ENCODE data around the gene C4BPB. TPM values are rescaled to one million over a fixed set of nuclear protein-coding genes. Genes with fewer than 3 reads are reported as not detected.
A peak's percentile ranks its signal among the peaks of the same experiment; 100 is the strongest.

The C4BPB gene
- total RNA-seq, 5 donors from 2014 or later (not counting 1 experiment from before 2014, with no cell fraction given) = 0.66 to 4.8 (median 1.0) TPM; not detected in 1

DNA sequence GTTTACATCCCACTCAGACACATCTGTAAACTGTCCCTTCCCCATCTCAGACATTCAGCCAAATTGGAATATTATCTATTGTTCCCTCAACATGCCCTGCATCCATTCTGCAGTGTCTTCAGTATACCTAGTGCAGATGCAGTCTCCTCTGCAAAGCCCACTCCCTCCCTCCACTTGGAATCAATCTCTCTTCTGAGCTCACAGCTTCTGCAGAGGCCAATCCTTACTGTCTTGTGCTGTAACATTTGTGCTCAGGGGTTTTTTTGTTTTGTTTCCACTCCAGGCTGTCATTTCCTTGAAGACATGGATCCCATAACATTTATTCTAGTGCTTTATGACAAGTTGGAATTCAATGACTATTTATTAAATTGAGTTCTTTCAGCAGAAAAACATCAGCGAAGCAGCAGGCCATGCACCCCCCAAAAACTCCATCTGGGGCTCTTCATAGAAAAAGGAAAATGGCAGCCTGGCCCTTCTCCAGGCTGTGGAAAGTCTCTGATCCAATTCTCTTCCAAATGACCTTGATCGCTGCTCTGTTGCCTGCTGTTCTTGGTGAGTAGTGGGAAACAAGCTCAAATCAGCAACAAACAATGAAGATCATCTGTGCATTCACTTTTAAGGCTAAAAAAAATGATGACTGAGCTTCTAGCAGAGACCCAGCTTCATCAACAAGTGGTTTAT lies 24.1 kb downstream of the C4BPB start:
- CTCF ChIA-PET = no interaction called here
- H3K27me3 Mint-ChIP-seq = peaks cover 11 to 25% of the 10 kb centered on the region in 2 donors
- H3K4me1 Mint-ChIP-seq = no peaks in the 10 kb centered on the region

GRCh38 chr1:207115269-207115668 lies 26.6 kb downstream of the C4BPB start:
- Histone ChIP-seq H3K4me3 (ENCODE audit: control insufficient read depth in 1 of 2, extremely low read depth in 1 of 2, low read length in 1 of 2) (no peak overlapping the region), H3K4me1 (ENCODE audit: control insufficient read depth in 1 of 2, extremely low read depth in 1 of 2, insufficient read depth in 2 of 2, low read length in 2 of 2) (no peaks in the 10 kb centered on the region), H3K36me3 (ENCODE audit: control insufficient read depth in 2 of 2, extremely low read depth in 1 of 2, insufficient read depth in 1 of 2, low read length in 1 of 2) (no peaks in the 10 kb centered on the region), H3K27ac (ENCODE audit: low read length) (no peak overlapping the region), H3K9me3 (no peaks in the 10 kb centered on the region), H3K27me3 (replicated peaks in 1 of 2; ENCODE audit: control insufficient read depth in 2 of 2, extremely low read depth in 1 of 2, insufficient read depth in 2 of 2, low read length in 1 of 2) (no peaks in the 10 kb centered on the region)
- ChIA-PET CTCF (no interaction called here), POLR2A (no interaction called here)
- no peaks in the 10 kb centered on the region for H3K36me3 Mint-ChIP-seq
- no peak overlapping the region for H3K27ac Mint-ChIP-seq
- H3K4me3 Mint-ChIP-seq = no peak overlapping the region
- DNase-seq (no peak), ATAC-seq (replicated peaks in 1 of 4) (no peak)
- H3K4me1 Mint-ChIP-seq = no peaks in the 10 kb centered on the region
- peaks cover 6 to 13% of the 10 kb centered on the region in 2 donors for H3K27me3 Mint-ChIP-seq
- WGBS (ENCODE audit: insufficient coverage) = no CpG with 5 or more reads among the region's 5 CpGs
- no peaks in the 10 kb centered on the region for H3K9me3 Mint-ChIP-seq

More for the DNA sequence above, 24.1 kb downstream of the C4BPB start:
- WGBS (ENCODE audit: insufficient coverage) = no CpG with 5 or more reads among the region's 2 CpGs
- no peak overlapping the region for H3K4me3 ChIP-seq (ENCODE audit: control insufficient read depth in 1 of 2, extremely low read depth in 1 of 2, low read length in 1 of 2)
- H3K36me3 Mint-ChIP-seq = no peaks in the 10 kb centered on the region
- H3K4me1 ChIP-seq (ENCODE audit: control insufficient read depth in 1 of 2, extremely low read depth in 1 of 2, insufficient read depth in 2 of 2, low read length in 2 of 2) = no peaks in the 10 kb centered on the region
- DNase-seq (no peak), ATAC-seq (replicated peaks in 1 of 4) (no peak)
- H3K27ac ChIP-seq (ENCODE audit: low read length) = no peak overlapping the region
- no peaks in the 10 kb centered on the region for H3K9me3 Mint-ChIP-seq
- no peaks in the 10 kb centered on the region for H3K9me3 ChIP-seq
- no peaks in the 10 kb centered on the region for H3K36me3 ChIP-seq (ENCODE audit: control insufficient read depth in 2 of 2, extremely low read depth in 1 of 2, insufficient read depth in 1 of 2, low read length in 1 of 2)
- POLR2A ChIA-PET = no interaction called here
- H3K27ac Mint-ChIP-seq = no peak overlapping the region
- no peak overlapping the region for H3K4me3 Mint-ChIP-seq
- H3K27me3 ChIP-seq (replicated peaks in 1 of 2; ENCODE audit: control insufficient read depth in 2 of 2, extremely low read depth in 1 of 2, insufficient read depth in 2 of 2, low read length in 1 of 2) = peaks cover 0 to 5% of the 10 kb centered on the region in 2 experiments

DNA sequence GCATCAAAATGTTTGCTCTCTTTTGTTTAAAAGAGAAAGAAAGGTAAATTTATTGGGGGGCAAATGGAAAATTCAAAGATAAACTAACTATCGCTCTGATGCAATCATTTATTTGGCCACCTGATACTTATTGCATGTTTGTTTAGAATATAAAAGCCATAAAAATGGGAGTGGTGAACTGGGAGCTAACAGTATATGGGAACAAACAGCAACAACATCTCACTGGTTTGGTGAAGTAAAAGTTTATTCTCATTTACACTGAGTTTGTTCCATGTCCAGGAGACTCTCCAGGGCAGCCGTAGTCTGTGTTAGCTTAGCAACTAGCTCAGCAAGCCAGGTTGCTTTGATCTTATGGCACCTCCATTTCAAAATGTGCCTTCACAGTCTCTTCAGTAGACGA lies 35.7 kb downstream of the C4BPB start:
- Histone ChIP-seq H3K27ac (ENCODE audit: low read length) (no peak overlapping the region), H3K9me3 (peaks cover 7% of the 10 kb centered on the region), H3K4me3 (ENCODE audit: control insufficient read depth in 1 of 2, extremely low read depth in 1 of 2, low read length in 1 of 2) (no peak overlapping the region), H3K27me3 (replicated peaks in 1 of 2; ENCODE audit: control insufficient read depth in 2 of 2, extremely low read depth in 1 of 2, insufficient read depth in 2 of 2, low read length in 1 of 2) (no peaks in the 10 kb centered on the region), H3K4me1 (ENCODE audit: control insufficient read depth in 1 of 2, extremely low read depth in 1 of 2, insufficient read depth in 2 of 2, low read length in 2 of 2) (no peaks in the 10 kb centered on the region), H3K36me3 (ENCODE audit: control insufficient read depth in 2 of 2, extremely low read depth in 1 of 2, insufficient read depth in 1 of 2, low read length in 1 of 2) (no peaks in the 10 kb centered on the region)
- 100% methylated on average over 2 of the region's 3 CpGs for WGBS (ENCODE audit: insufficient coverage)
- peaks cover 6 to 8% of the 10 kb centered on the region in 2 donors for H3K27me3 Mint-ChIP-seq
- no peak overlapping the region for H3K4me3 Mint-ChIP-seq
- DNase-seq = no peak
- ChIA-PET CTCF (no interaction called here), POLR2A (no interaction called here)
- no peak for ATAC-seq (replicated peaks in 1 of 4)
- no peaks in the 10 kb centered on the region for H3K4me1 Mint-ChIP-seq
- peaks cover 10 to 25% (median 16%) of the 10 kb centered on the region in 3 donors for H3K9me3 Mint-ChIP-seq
- no peak overlapping the region for H3K27ac Mint-ChIP-seq
- H3K36me3 Mint-ChIP-seq = peaks cover 10% of the 10 kb centered on the region

DNA sequence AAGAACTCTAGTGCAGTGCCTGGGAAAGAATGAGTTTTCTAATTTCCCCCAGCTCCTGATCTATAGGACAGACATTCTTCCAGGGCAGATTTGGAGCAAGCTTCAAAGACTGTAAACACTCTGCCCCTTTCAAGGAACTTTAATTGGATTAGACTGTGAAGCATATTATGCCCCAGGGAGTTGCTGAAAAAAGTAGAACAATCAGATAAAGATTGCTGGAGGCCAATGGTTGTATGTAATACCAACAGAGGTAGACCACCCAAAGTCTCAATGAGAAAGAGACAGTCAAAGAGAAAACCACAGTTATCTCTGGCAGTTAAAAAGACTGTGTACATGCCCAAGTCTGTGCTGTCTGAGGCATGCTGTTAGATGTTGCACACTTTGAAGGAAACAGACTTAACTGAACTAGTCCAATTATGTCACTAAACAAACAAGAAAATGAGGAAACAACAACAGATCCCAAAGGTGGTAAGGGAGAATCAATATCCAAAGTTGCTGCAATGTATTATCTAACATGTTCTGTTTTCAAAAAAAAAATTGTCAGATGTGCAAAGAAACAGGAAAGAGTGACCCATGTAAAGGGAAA lies 39.8 kb downstream of the C4BPB start:
- H3K36me3 Mint-ChIP-seq = peaks cover 11% of the 10 kb centered on the region
- peaks cover 14 to 41% (median 27%) of the 10 kb centered on the region in 3 donors for H3K9me3 Mint-ChIP-seq
- ChIA-PET CTCF (no interaction called here), POLR2A (no interaction called here)
- no peak overlapping the region for H3K4me3 Mint-ChIP-seq
- peaks cover 2 to 4% of the 10 kb centered on the region in 2 donors for H3K27me3 Mint-ChIP-seq
- Histone ChIP-seq H3K9me3 (peaks cover 9% of the 10 kb centered on the region), H3K27ac (ENCODE audit: low read length) (no peak overlapping the region), H3K4me1 (ENCODE audit: control insufficient read depth in 1 of 2, extremely low read depth in 1 of 2, insufficient read depth in 2 of 2, low read length in 2 of 2) (no peaks in the 10 kb centered on the region), H3K4me3 (ENCODE audit: control insufficient read depth in 1 of 2, extremely low read depth in 1 of 2, low read length in 1 of 2) (no peak overlapping the region), H3K36me3 (ENCODE audit: control insufficient read depth in 2 of 2, extremely low read depth in 1 of 2, insufficient read depth in 1 of 2, low read length in 1 of 2) (no peaks in the 10 kb centered on the region), H3K27me3 (replicated peaks in 1 of 2; ENCODE audit: control insufficient read depth in 2 of 2, extremely low read depth in 1 of 2, insufficient read depth in 2 of 2, low read length in 1 of 2) (no peaks in the 10 kb centered on the region)
- DNase-seq (no peak), ATAC-seq (replicated peaks in 1 of 4) (no peak)
- peak overlapping the region in 1 of 2 donors; percentile 16 for H3K27ac Mint-ChIP-seq
- no peaks in the 10 kb centered on the region for H3K4me1 Mint-ChIP-seq

DNA sequence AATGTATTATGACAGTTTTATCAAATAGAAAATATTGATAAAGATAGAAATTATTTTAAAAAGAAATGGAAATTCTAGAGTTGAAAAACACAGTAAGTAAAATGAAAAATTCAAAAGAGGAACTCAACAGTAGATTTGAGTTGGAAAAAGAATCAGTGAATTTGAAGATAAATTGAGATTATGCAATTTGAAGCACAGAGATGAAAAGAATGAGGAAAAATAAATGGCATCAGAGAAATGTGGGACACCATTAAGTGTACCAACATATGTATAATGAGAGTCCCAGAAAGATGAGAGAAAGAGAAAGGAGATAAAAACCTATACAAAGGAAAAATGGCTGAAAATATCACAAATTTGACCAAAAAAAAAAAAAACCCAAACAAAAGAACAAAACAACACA lies 40.4 kb downstream of the C4BPB start:
- DNase-seq (no peak), ATAC-seq (replicated peaks in 1 of 4) (no peak)
- ChIA-PET CTCF (no interaction called here), POLR2A (no interaction called here)
- Mint-ChIP-seq H3K4me3 (no peak overlapping the region), H3K27me3 (peaks cover 1% of the 10 kb centered on the region in 2 donors), H3K27ac (no peak overlapping the region), H3K9me3 (peaks cover 14 to 41% (median 27%) of the 10 kb centered on the region in 3 donors), H3K36me3 (peaks cover 11% of the 10 kb centered on the region), H3K4me1 (no peaks in the 10 kb centered on the region)
- no peak overlapping the region for H3K27ac ChIP-seq (ENCODE audit: low read length)
- H3K9me3 ChIP-seq = peaks cover 9% of the 10 kb centered on the region
- H3K4me3 ChIP-seq (ENCODE audit: control insufficient read depth in 1 of 2, extremely low read depth in 1 of 2, low read length in 1 of 2) = no peak overlapping the region
- H3K36me3 ChIP-seq (ENCODE audit: control insufficient read depth in 2 of 2, extremely low read depth in 1 of 2, insufficient read depth in 1 of 2, low read length in 1 of 2) = no peaks in the 10 kb centered on the region
- no peaks in the 10 kb centered on the region for H3K4me1 ChIP-seq (ENCODE audit: control insufficient read depth in 1 of 2, extremely low read depth in 1 of 2, insufficient read depth in 2 of 2, low read length in 2 of 2)
- no peaks in the 10 kb centered on the region for H3K27me3 ChIP-seq (replicated peaks in 1 of 2; ENCODE audit: control insufficient read depth in 2 of 2, extremely low read depth in 1 of 2, insufficient read depth in 2 of 2, low read length in 1 of 2)

GRCh38 chr1:207130252-207131036 lies 41.8 kb downstream of the C4BPB start:
- CTCF ChIA-PET = no interaction called here
- no peaks in the 10 kb centered on the region for H3K4me1 ChIP-seq (ENCODE audit: control insufficient read depth in 1 of 2, extremely low read depth in 1 of 2, insufficient read depth in 2 of 2, low read length in 2 of 2)
- Mint-ChIP-seq H3K4me1 (no peaks in the 10 kb centered on the region), H3K9me3 (peaks cover 14 to 41% (median 27%) of the 10 kb centered on the region in 3 donors), H3K27ac (no peak overlapping the region), H3K4me3 (no peak overlapping the region), H3K27me3 (no peaks in the 10 kb centered on the region), H3K36me3 (peaks cover 11% of the 10 kb centered on the region)
- H3K27ac ChIP-seq (ENCODE audit: low read length) = no peak overlapping the region
- H3K36me3 ChIP-seq (ENCODE audit: control insufficient read depth in 2 of 2, extremely low read depth in 1 of 2, insufficient read depth in 1 of 2, low read length in 1 of 2) = no peaks in the 10 kb centered on the region
- POLR2A ChIA-PET = no interaction called here
- WGBS (ENCODE audit: insufficient coverage) = no CpG with 5 or more reads among the region's 1 CpG
- DNase-seq = no peak
- no peaks in the 10 kb centered on the region for H3K27me3 ChIP-seq (replicated peaks in 1 of 2; ENCODE audit: control insufficient read depth in 2 of 2, extremely low read depth in 1 of 2, insufficient read depth in 2 of 2, low read length in 1 of 2)
- ATAC-seq (replicated peaks in 1 of 4) = no peak
- peaks cover 9% of the 10 kb centered on the region for H3K9me3 ChIP-seq
- H3K4me3 ChIP-seq (ENCODE audit: control insufficient read depth in 1 of 2, extremely low read depth in 1 of 2, low read length in 1 of 2) = no peak overlapping the region

Data from T-cell (primary cell).